Muscle layer of duodenum (tissue), 2 donors: Measurements from ENCODE around the gene ING5.
"Not testable (repeated sequence)": the region's sequence is repeated elsewhere in the genome, so short reads cannot be mapped to it uniquely, and the experiment has no call there.

Source experiments
- H3K27ac ChIP-seq: one replicate; pipeline ENCODE4 v1.7.0; 2013; ENCODE audit warnings: mild to moderate bottlenecking, low read length
- H3K27me3 ChIP-seq: one replicate; pipeline ENCODE4 v1.7.0; 2013; ENCODE audit warnings: low read depth, mild to moderate bottlenecking, control low read depth, low read length
- H3K36me3 ChIP-seq, 2 donors: one replicate each; pipeline ENCODE4 v1.7.0; 2013; ENCODE audit warnings: low read length in 2 of 2, control low read depth in 1 of 2, mild to moderate bottlenecking in 1 of 2; ENCODE audit not compliant: insufficient read depth in 2 of 2, control insufficient read depth in 1 of 2
- H3K4me1 ChIP-seq, 2 donors: one replicate each; pipeline ENCODE4 v1.7.0; 2013; ENCODE audit warnings: low read length in 2 of 2, mild to moderate bottlenecking in 2 of 2, control low read depth in 1 of 2, moderate library complexity in 1 of 2; ENCODE audit not compliant: insufficient read depth in 2 of 2, control insufficient read depth in 1 of 2
- H3K4me3 ChIP-seq, 2 donors: one replicate each; pipeline ENCODE4 v1.7.0; 2013; ENCODE audit warnings: low read length in 2 of 2, low read depth in 1 of 2, mild to moderate bottlenecking in 1 of 2
- H3K9me3 ChIP-seq, 2 donors: one replicate each; pipeline ENCODE4 v1.7.0; 2013; ENCODE audit warnings: low read length in 2 of 2, control low read depth in 1 of 2, mild to moderate bottlenecking in 1 of 2; ENCODE audit not compliant: control insufficient read depth in 1 of 2
- donor health status: healthy.

Gene ING5

GRCh38 chr2:241753493-241753892 is 51.7 kb downstream of the ING5 start:
- Histone ChIP-seq H3K36me3 (peaks cover 6 to 72% of the 10 kb centered on the region in 2 donors), H3K4me1 (no peaks in the 10 kb centered on the region), H3K27ac (no peak overlapping the region)

GRCh38 chr2:241754042-241754441 is 52.2 kb downstream of the ING5 start:
- Histone ChIP-seq H3K4me1 (no peaks in the 10 kb centered on the region), H3K36me3 (peaks cover 6 to 68% of the 10 kb centered on the region in 2 donors)

More at GRCh38 chr2:241753493-241753892, 51.7 kb downstream of the ING5 start:
- H3K27me3 ChIP-seq = no peaks in the 10 kb centered on the region
- no peaks in the 10 kb centered on the region for H3K9me3 ChIP-seq
- H3K4me3 ChIP-seq = no peak overlapping the region

GRCh38 chr2:241755166-241755565 is 53.3 kb downstream of the ING5 start:
- Histone ChIP-seq H3K36me3 (peaks cover 0 to 70% of the 10 kb centered on the region in 2 donors), H3K27me3 (no peaks in the 10 kb centered on the region), H3K4me3 (no peak overlapping the region), H3K9me3 (no peaks in the 10 kb centered on the region), H3K4me1 (no peaks in the 10 kb centered on the region), H3K27ac (no peak overlapping the region)

More at GRCh38 chr2:241754042-241754441, 52.2 kb downstream of the ING5 start:
- H3K4me3 ChIP-seq = no peak overlapping the region
- H3K27me3 ChIP-seq = no peaks in the 10 kb centered on the region
- no peak overlapping the region for H3K27ac ChIP-seq
- no peaks in the 10 kb centered on the region for H3K9me3 ChIP-seq

GRCh38 chr2:241755777-241756176 is 53.9 kb downstream of the ING5 start:
- H3K36me3 ChIP-seq = peaks cover 5 to 76% of the 10 kb centered on the region in 2 donors
- H3K4me1 ChIP-seq = no peaks in the 10 kb centered on the region
- H3K27ac ChIP-seq = no peak overlapping the region
- no peaks in the 10 kb centered on the region for H3K9me3 ChIP-seq
- no peak overlapping the region for H3K4me3 ChIP-seq
- no peaks in the 10 kb centered on the region for H3K27me3 ChIP-seq

- peaks cover 6 to 62% of the 10 kb centered on the region in 2 donors for H3K36me3 ChIP-seq
- H3K4me1 ChIP-seq = no peaks in the 10 kb centered on the region
- no peak overlapping the region for H3K27ac ChIP-seq
- no peak overlapping the region for H3K4me3 ChIP-seq
- no peaks in the 10 kb centered on the region for H3K9me3 ChIP-seq
- H3K27me3 ChIP-seq = no peaks in the 10 kb centered on the region
Measured at GRCh38 chr2:241759067-241759807, 57.4 kb downstream of the ING5 start.

GRCh38 chr2:241759893-241760292 is 58.1 kb downstream of the ING5 start:
- H3K27me3 ChIP-seq, H3K4me1 ChIP-seq, H3K4me3 ChIP-seq, H3K27ac ChIP-seq, H3K9me3 ChIP-seq: not testable (repeated sequence)
- peaks cover 6 to 56% of the 10 kb centered on the region in 2 donors for H3K36me3 ChIP-seq

GRCh38 chr2:241760301-241760771 is 58.5 kb downstream of the ING5 start:
- no peaks in the 10 kb centered on the region for H3K9me3 ChIP-seq
- peaks cover 6 to 53% of the 10 kb centered on the region in 2 donors for H3K36me3 ChIP-seq
- H3K4me1 ChIP-seq = no peaks in the 10 kb centered on the region
- H3K4me3 ChIP-seq = no peak overlapping the region
- H3K27me3 ChIP-seq = no peaks in the 10 kb centered on the region
- H3K27ac ChIP-seq = no peak overlapping the region

GRCh38 chr2:241762321-241762932 is 60.6 kb downstream of the ING5 start:
- Histone ChIP-seq H3K27me3 (no peaks in the 10 kb centered on the region), H3K4me1 (no peaks in the 10 kb centered on the region), H3K4me3 (no peak overlapping the region), H3K9me3 (no peaks in the 10 kb centered on the region), H3K27ac (no peak overlapping the region), H3K36me3 (peaks cover 6 to 32% of the 10 kb centered on the region in 2 donors)

GRCh38 chr2:241762933-241763369 is 61.1 kb downstream of the ING5 start:
- H3K27me3 ChIP-seq = no peaks in the 10 kb centered on the region
- H3K4me3 ChIP-seq = no peak overlapping the region
- H3K4me1 ChIP-seq = no peaks in the 10 kb centered on the region
- H3K36me3 ChIP-seq = peaks cover 6 to 32% of the 10 kb centered on the region in 2 donors
- no peak overlapping the region for H3K27ac ChIP-seq
- no peaks in the 10 kb centered on the region for H3K9me3 ChIP-seq

- Histone ChIP-seq H3K4me1 (no peaks in the 10 kb centered on the region), H3K36me3 (peaks cover 6 to 32% of the 10 kb centered on the region in 2 donors), H3K27ac (no peak overlapping the region)
Measured at GRCh38 chr2:241763551-241764274, 61.9 kb downstream of the ING5 start.

More at GRCh38 chr2:241763551-241764274, 61.9 kb downstream of the ING5 start:
- Histone ChIP-seq H3K27me3 (no peaks in the 10 kb centered on the region), H3K9me3 (no peaks in the 10 kb centered on the region), H3K4me3 (no peak overlapping the region)
